Endodermal cell (in vitro differentiated cells): ENCODE results near the gene NOD1. TPM values are rescaled to one million over a fixed set of nuclear protein-coding genes. Genes with fewer than 3 reads are reported as not detected.
A peak's percentile ranks its signal among the peaks of the same experiment; 100 is the strongest.

Source experiments
- DNase-seq: peaks from one replicate; pipeline ENCODE4 v3.0.0-alpha.2; 2017
- H3K27ac ChIP-seq: 2 replicates; pipeline ENCODE4 v1.5.1; 2013; ENCODE audit warnings: mild to moderate bottlenecking, low read depth, low read length, moderate library complexity
- H3K27me3 ChIP-seq: 2 replicates; pipeline ENCODE4 v1.6.1; 2013; ENCODE audit warnings: mild to moderate bottlenecking, low read length, moderate library complexity; ENCODE audit not compliant: insufficient read depth, control insufficient read depth, poor library complexity, severe bottlenecking
- H3K36me3 ChIP-seq: 2 replicates; pipeline ENCODE4 v1.7.0; 2013; ENCODE audit warnings: mild to moderate bottlenecking, low read length, moderate library complexity; ENCODE audit not compliant: control insufficient read depth, insufficient read depth
- H3K4me1 ChIP-seq: one replicate; pipeline ENCODE4 v1.7.0; 2013; ENCODE audit warnings: low read length; ENCODE audit not compliant: control insufficient read depth, insufficient read depth
- H3K4me3 ChIP-seq: 2 replicates; pipeline ENCODE4 v1.5.1; 2013; ENCODE audit warnings: mild to moderate bottlenecking, low read length, moderate library complexity
- H3K9ac ChIP-seq: 2 replicates; pipeline ENCODE4 v1.6.1; 2013; ENCODE audit warnings: mild to moderate bottlenecking, low read length, moderate library complexity; ENCODE audit not compliant: poor library complexity, severe bottlenecking; ENCODE audit errors: extremely low read depth
- H3K9me3 ChIP-seq: 2 replicates; pipeline ENCODE4 v1.6.1; 2013; ENCODE audit warnings: mild to moderate bottlenecking, low read length, moderate library complexity; ENCODE audit not compliant: control insufficient read depth
- H3K27ac Mint-ChIP-seq: 2 replicates; pipeline ENCODE4 v1.8.0; 2020; ENCODE audit warnings: mixed read lengths
- H3K27me3 Mint-ChIP-seq: 2 replicates; pipeline ENCODE4 v1.8.0; 2021; ENCODE audit warnings: mild to moderate bottlenecking, mixed read lengths; ENCODE audit not compliant: insufficient read depth
- H3K36me3 Mint-ChIP-seq: 2 replicates; pipeline ENCODE4 v1.8.0; 2020; ENCODE audit warnings: low read depth, mixed read lengths
- H3K4me1 Mint-ChIP-seq: 2 replicates; pipeline ENCODE4 v1.8.0; 2020; ENCODE audit warnings: mixed read lengths
- H3K4me3 Mint-ChIP-seq: 2 replicates; pipeline ENCODE4 v1.8.0; 2020; ENCODE audit warnings: mild to moderate bottlenecking, moderate library complexity, mixed read lengths
- H3K9me3 Mint-ChIP-seq: 2 replicates; pipeline ENCODE4 v1.8.0; 2020; ENCODE audit warnings: mild to moderate bottlenecking, mixed read lengths
- CTCF ChIP-seq: fragments of 200-600 bp; sonication (generic); conservative IDR thresholded peaks from 2 replicates; pipeline ENCODE4 v1.5.0; 2021; ENCODE audit warnings: antibody characterized with exemption, mild to moderate bottlenecking
- WGBS, 2 experiments: methylation state at CpG; one replicate each; pipeline versions ENCODE4 v1.1.5 to v1.1.7; 2013; ENCODE audit warnings: missing lambda C conversion rate in 2 of 2, mixed read lengths in 1 of 2; ENCODE audit not compliant: insufficient coverage in 1 of 2, insufficient read length in 1 of 2; 5-methylcytosine and 5-hydroxymethylcytosine counted together
- total RNA-seq, 2 donors: library from RNA; stranded (reverse); fragmentation: NEBNext Ultra II Directional in 1 of 2; extraction: Animal tissue kit (Norgen Biotek cat#: 25700) in 1 of 2; gene quantifications; 2 replicates in 1 of 2; 3 replicates in 1 of 2; pipeline ENCODE4 v1.2.1, GENCODE V29; 2021

NOD1 gene
- total RNA-seq, 2 donors from 2014 or later = 3.3 to 3.4 TPM

GRCh38 chr7:30412782-30413504, 65.6 kb downstream of the NOD1 start:
- 79 to 85% methylated on average over 4 to 5 of the region's 5 CpGs for WGBS, 2 experiments
- peaks cover 7% of the 10 kb centered on the region for H3K36me3 Mint-ChIP-seq
- peaks cover 12% of the 10 kb centered on the region for H3K9me3 Mint-ChIP-seq
- H3K27ac Mint-ChIP-seq = peak overlapping the region; percentile 49
- DNase-seq = peak; percentile 83
- H3K27me3 Mint-ChIP-seq = no peaks in the 10 kb centered on the region
- H3K4me1 Mint-ChIP-seq = peaks cover 2% of the 10 kb centered on the region
- Histone ChIP-seq H3K36me3 (no peaks in the 10 kb centered on the region), H3K9ac (no peak overlapping the region), H3K27ac (no peak overlapping the region), H3K4me3 (no peak overlapping the region), H3K9me3 (peaks cover 12% of the 10 kb centered on the region), H3K27me3 (no peaks in the 10 kb centered on the region), H3K4me1 (no peaks in the 10 kb centered on the region)
- peak; percentile 77 for TF ChIP-seq CTCF
- H3K4me3 Mint-ChIP-seq = no peak overlapping the region

- DNase-seq = no peak
- Mint-ChIP-seq H3K4me1 (peaks cover 2% of the 10 kb centered on the region), H3K4me3 (no peak overlapping the region), H3K9me3 (peaks cover 12% of the 10 kb centered on the region), H3K36me3 (peaks cover 7% of the 10 kb centered on the region), H3K27ac (no peak overlapping the region), H3K27me3 (no peaks in the 10 kb centered on the region)
- no peak overlapping the region for H3K4me3 ChIP-seq
- TF ChIP-seq CTCF = no peak
- H3K36me3 ChIP-seq = no peaks in the 10 kb centered on the region
- H3K27ac ChIP-seq = no peak overlapping the region
- no peaks in the 10 kb centered on the region for H3K27me3 ChIP-seq
- WGBS, 2 experiments = 94 to 100% methylated on average over 2 to 3 of the region's 3 CpGs
- no peaks in the 10 kb centered on the region for H3K4me1 ChIP-seq
- H3K9ac ChIP-seq = no peak overlapping the region
- H3K9me3 ChIP-seq = peaks cover 12% of the 10 kb centered on the region
These were observed 66.7 kb downstream of the NOD1 start for GRCh38 chr7:30411897-30412296.

GRCh38 chr7:30411173-30411572, 67.4 kb downstream of the NOD1 start:
- 85% methylated on average over 2 of the region's 2 CpGs; no CpG with 5 or more reads in 1 of the 2 experiments for WGBS, 2 experiments
- no peaks in the 10 kb centered on the region for H3K27me3 Mint-ChIP-seq
- H3K4me3 Mint-ChIP-seq = no peak overlapping the region
- H3K27ac Mint-ChIP-seq = no peak overlapping the region
- DNase-seq = no peak
- Histone ChIP-seq H3K4me1 (no peaks in the 10 kb centered on the region), H3K4me3 (no peak overlapping the region), H3K27me3 (no peaks in the 10 kb centered on the region), H3K27ac (no peak overlapping the region), H3K9ac (no peak overlapping the region), H3K9me3 (peaks cover 12% of the 10 kb centered on the region), H3K36me3 (no peaks in the 10 kb centered on the region)
- TF ChIP-seq CTCF = no peak
- H3K36me3 Mint-ChIP-seq = peaks cover 7% of the 10 kb centered on the region
- peaks cover 2% of the 10 kb centered on the region for H3K4me1 Mint-ChIP-seq
- H3K9me3 Mint-ChIP-seq = peaks cover 12% of the 10 kb centered on the region
